ENCODE data around the gene AHCYL2.
"Not testable (repeated sequence)": the region's sequence is repeated elsewhere in the genome, so short reads cannot be mapped to it uniquely, and the experiment has no call there.

AHCYL2 gene

GRCh38 chr7:129295015-129295423 lies 70.2 kb downstream of the AHCYL2 start:
- no peak for DNase-seq

- DNase-seq = peak; percentile 25 to 69
Observed at GRCh38 chr7:129298268-129298893, 73.6 kb downstream of the AHCYL2 start.

GRCh38 chr7:129299889-129300288 lies 75.1 kb downstream of the AHCYL2 start:
- DNase-seq = no peak

- DNase-seq = not testable (repeated sequence)
Observed at GRCh38 chr7:129300299-129300698, 75.5 kb downstream of the AHCYL2 start.

GRCh38 chr7:129307592-129307991 lies 82.8 kb downstream of the AHCYL2 start:
- no peak for DNase-seq

GRCh38 chr7:129308047-129308446 lies 83.2 kb downstream of the AHCYL2 start:
- no peak for DNase-seq

- DNase-seq = no peak
Observed at GRCh38 chr7:129311429-129311828, 86.6 kb downstream of the AHCYL2 start.

- no peak for DNase-seq
Observed at GRCh38 chr7:129313282-129313681, 88.5 kb downstream of the AHCYL2 start.

GRCh38 chr7:129315960-129316359 lies 91.1 kb downstream of the AHCYL2 start:
- DNase-seq = no peak

GRCh38 chr7:129317450-129317849 lies 92.6 kb downstream of the AHCYL2 start:
- no peak for DNase-seq

- DNase-seq = no peak
Observed at GRCh38 chr7:129327076-129327475, 102.2 kb downstream of the AHCYL2 start.

GRCh38 chr7:129332254-129333035 lies 107.6 kb downstream of the AHCYL2 start:
- DNase-seq = no peak

- DNase-seq = no peak
Observed at GRCh38 chr7:129334473-129334872, 109.6 kb downstream of the AHCYL2 start.

GRCh38 chr7:129338450-129338849 lies 113.6 kb downstream of the AHCYL2 start:
- no peak for DNase-seq

GRCh38 chr7:129341212-129341611 lies 116.4 kb downstream of the AHCYL2 start:
- no peak for DNase-seq

- no peak for DNase-seq
Observed at GRCh38 chr7:129341816-129342806, 117.3 kb downstream of the AHCYL2 start.

GRCh38 chr7:129343099-129343700 lies 118.4 kb downstream of the AHCYL2 start:
- peak; percentile 61 to 78 for DNase-seq

GRCh38 chr7:129347330-129347729 lies 122.5 kb downstream of the AHCYL2 start:
- DNase-seq = no peak

- DNase-seq = no peak
Observed at GRCh38 chr7:129348023-129348740, 123.4 kb downstream of the AHCYL2 start.

GRCh38 chr7:129351320-129351719 lies 126.5 kb downstream of the AHCYL2 start:
- no peak for DNase-seq

GRCh38 chr7:129353104-129353503 lies 128.3 kb downstream of the AHCYL2 start:
- not testable (repeated sequence) for DNase-seq

Data from Kasumi-1 (cell line).